Prostate gland (tissue), 2 donors: ENCODE data around the gene AP1G1.

Source experiments
- CTCF ChIP-seq, 4 experiments: fragments of 200-600 bp in 2 of 4; fragments of 450-650 bp in 2 of 4; sonication (generic) in 2 of 4; IDR thresholded peaks; 1 replicate in 3 of 4; 2 replicates in 1 of 4; pipeline ENCODE4 v1.5.1; 2016 to 2019; ENCODE audit warnings: antibody characterized with exemption in 4 of 4, mild to moderate bottlenecking in 2 of 4, moderate library complexity in 2 of 4
- POLR2AphosphoS5 ChIP-seq: sonication (generic); formaldehyde crosslinking; IDR thresholded peaks from one replicate; pipeline ENCODE4 v1.6.1; 2017; ENCODE audit warnings: antibody characterized with exemption

DNA sequence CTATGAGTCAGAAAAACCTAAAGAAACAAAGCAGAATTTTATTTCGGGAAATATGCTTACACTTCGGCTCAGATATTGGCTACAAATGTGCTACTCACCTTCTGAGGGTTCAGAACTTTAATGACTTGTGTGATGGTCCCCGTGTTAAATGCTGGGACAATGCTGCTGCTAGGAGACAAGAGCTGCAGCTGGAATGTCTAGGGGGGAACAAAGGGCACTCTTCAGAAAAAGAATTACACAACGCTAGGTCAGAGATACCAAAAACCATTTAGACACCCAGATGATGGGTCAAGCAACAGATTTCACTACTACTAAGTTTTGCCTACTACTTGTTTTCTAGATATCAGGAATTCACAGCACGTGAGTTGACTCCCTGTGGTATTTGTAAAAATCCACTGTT is 74.1 kb downstream of the AP1G1 start:
- no peak for TF ChIP-seq CTCF (IDR thresholded peaks at IDR 0.05)
- TF ChIP-seq POLR2AphosphoS5: no peak
